Measurements from ENCODE around the gene PTGES2. TPM values are rescaled to one million over a fixed set of nuclear protein-coding genes. Genes with fewer than 3 reads are reported as not detected.

PTGES2 gene
- total RNA-seq, 4 donors from 2014 or later: 58.0 to 72.7 (median 60.5) TPM

- H3K9me3 ChIP-seq: no peaks in the 10 kb centered on the region
- H3K27ac ChIP-seq (replicated peaks in 1 of 4): peak overlapping the region in 1 of 4 donors; percentile 27
- H3K27me3 ChIP-seq: no peaks in the 10 kb centered on the region
- H3K4me1 ChIP-seq: peaks cover 7 to 15% (median 9%) of the 10 kb centered on the region in 4 donors
- no peak for DNase-seq (ENCODE audit: extremely low spot score)
- H3K4me3 ChIP-seq: no peak overlapping the region
- WGBS: 67% methylated on average over 1 of the region's 5 CpGs
- intact Hi-C loops (cut with DNase I): no loop called here
- TF ChIP-seq CTCF (IDR thresholded peaks at IDR 0.05) (no peak), POLR2AphosphoS5 (IDR thresholded peaks at IDR 0.05) (no peak), EP300 (IDR thresholded peaks at IDR 0.05) (no peak), POLR2A (IDR thresholded peaks at IDR 0.05; ENCODE audit: low read depth) (no peak)
- no peaks in the 10 kb centered on the region for H3K36me3 ChIP-seq
Observed at GRCh38 chr9:128148509-128149000, 21.0 kb upstream of the PTGES2 start.

GRCh38 chr9:128146591-128147120 is 19.1 kb upstream of the PTGES2 start:
- H3K27ac ChIP-seq (replicated peaks in 1 of 4): no peak overlapping the region
- H3K9me3 ChIP-seq: no peaks in the 10 kb centered on the region
- no peaks in the 10 kb centered on the region for H3K27me3 ChIP-seq
- H3K4me1 ChIP-seq: peaks cover 7 to 15% (median 9%) of the 10 kb centered on the region in 4 donors
- no peak overlapping the region for H3K4me3 ChIP-seq
- no peak for DNase-seq (ENCODE audit: extremely low spot score)
- 91% methylated on average over 8 of the region's 8 CpGs for WGBS
- TF ChIP-seq EP300 (IDR thresholded peaks at IDR 0.05) (no peak), POLR2A (IDR thresholded peaks at IDR 0.05; ENCODE audit: low read depth) (no peak), POLR2AphosphoS5 (IDR thresholded peaks at IDR 0.05) (no peak), CTCF (IDR thresholded peaks at IDR 0.05) (no peak)
- no peaks in the 10 kb centered on the region for H3K36me3 ChIP-seq
- intact Hi-C loops (cut with DNase I): no loop called here

GRCh38 chr9:128145951-128146351 is 18.4 kb upstream of the PTGES2 start:
- no peak for DNase-seq (ENCODE audit: extremely low spot score)
- Histone ChIP-seq H3K27ac (replicated peaks in 1 of 4) (no peak overlapping the region), H3K4me1 (peaks cover 7 to 15% (median 9%) of the 10 kb centered on the region in 4 donors), H3K27me3 (no peaks in the 10 kb centered on the region), H3K4me3 (no peak overlapping the region), H3K36me3 (no peaks in the 10 kb centered on the region), H3K9me3 (no peaks in the 10 kb centered on the region)
- WGBS: 82% methylated on average over 9 of the region's 13 CpGs
- intact Hi-C loops (cut with DNase I): no loop called here
- no peak for TF ChIP-seq POLR2AphosphoS5 (IDR thresholded peaks at IDR 0.05)
- no peak for TF ChIP-seq CTCF (IDR thresholded peaks at IDR 0.05)
- TF ChIP-seq EP300 (IDR thresholded peaks at IDR 0.05): no peak
- no peak for TF ChIP-seq POLR2A (IDR thresholded peaks at IDR 0.05; ENCODE audit: low read depth)

GRCh38 chr9:128145536-128145935 is 18.0 kb upstream of the PTGES2 start:
- intact Hi-C loops (cut with DNase I): no loop called here
- WGBS: 100% methylated on average over 2 of the region's 8 CpGs
- H3K4me1 ChIP-seq: peaks cover 7 to 12% (median 9%) of the 10 kb centered on the region in 4 donors
- H3K4me3 ChIP-seq: no peak overlapping the region
- no peaks in the 10 kb centered on the region for H3K9me3 ChIP-seq
- H3K36me3 ChIP-seq: no peaks in the 10 kb centered on the region
- no peak for DNase-seq (ENCODE audit: extremely low spot score)
- TF ChIP-seq POLR2AphosphoS5 (IDR thresholded peaks at IDR 0.05): no peak
- no peak for TF ChIP-seq CTCF (IDR thresholded peaks at IDR 0.05)
- H3K27me3 ChIP-seq: no peaks in the 10 kb centered on the region
- H3K27ac ChIP-seq (replicated peaks in 1 of 4): no peak overlapping the region
